Testis (tissue), 3 donors: Measurements from ENCODE around the gene RABL3. TPM values are rescaled to one million over a fixed set of nuclear protein-coding genes. Genes with fewer than 3 reads are reported as not detected.

ENCODE experiments used
- DNase-seq: peaks from one replicate; pipeline ENCODE4 v3.0.0-alpha.2; 2019
- H3K27ac ChIP-seq, 2 donors: fragments of 200-600 bp; sonication (generic); one replicate each; pipeline ENCODE4 v1.5.1; 2019
- H3K27me3 ChIP-seq: fragments of 200-600 bp; sonication (generic); one replicate; pipeline ENCODE4 v1.5.1; 2019
- H3K36me3 ChIP-seq: fragments of 200-600 bp; sonication (generic); one replicate; pipeline ENCODE4 v1.5.1; 2017; ENCODE audit warnings: low read depth; ENCODE audit errors: missing control alignments
- H3K4me1 ChIP-seq: fragments of 200-600 bp; sonication (generic); one replicate; pipeline ENCODE4 v1.5.1; 2019
- H3K4me3 ChIP-seq, 2 donors: fragments of 200-600 bp; sonication (generic); one replicate each; pipeline ENCODE4 v1.5.1; 2017 to 2019
- H3K9me3 ChIP-seq: fragments of 200-600 bp; sonication (generic); one replicate; pipeline ENCODE4 v1.5.1; 2017
- POLR2A ChIP-seq: fragments of 450-650 bp; IDR thresholded peaks from one replicate; pipeline ENCODE4 v1.6.1; 2017; ENCODE audit warnings: antibody characterized with exemption, mild to moderate bottlenecking, moderate library complexity
- WGBS, 2 donors: methylation state at CpG; one replicate each; pipeline ENCODE4 v1.1.5; 2018; 5-methylcytosine and 5-hydroxymethylcytosine counted together
- intact Hi-C: fragments of 100-400 bp; cut with DNase I; formaldehyde crosslinking; loops from one replicate; pipeline ENCODE4 v1.15.1; 2023; ENCODE audit warnings: low total_unique reads
- polyA plus RNA-seq: library from polyadenylated mRNA; stranded (reverse); fragments of 350-450 nt; fragmentation: Illumina TruSeq; extraction: RNeasy Lipid Tissue Mini Kit (QIAGEN cat#74804); gene quantifications from one replicate; pipeline ENCODE4 v1.2.3, GENCODE V29; 2014; ENCODE audit warnings: low read depth, low replicate concordance; ENCODE audit not compliant: insufficient read depth
- total RNA-seq, 2 donors: library from RNA; depleted of rRNA; stranded (reverse); fragments of >200 nt; gene quantifications; one replicate each; pipeline ENCODE4 v1.2.3, GENCODE V29; 2016
- TF ChIP-seq, protein P1 (sequence below), 3 experiments: fragments of 450-650 bp in 2 of 3; fragments of 200-600 bp in 1 of 3; sonication (generic) in 1 of 3; IDR thresholded peaks; one replicate each; pipeline ENCODE4 v1.5.1; 2016 to 2019; ENCODE audit warnings: antibody characterized with exemption in 3 of 3, mild to moderate bottlenecking in 2 of 3, moderate library complexity in 1 of 3

The RABL3 gene
- total and polyA plus RNA-seq, 3 donors from 2014 or later, result 11.1 to 19.6 (median 11.3) TPM

DNA sequence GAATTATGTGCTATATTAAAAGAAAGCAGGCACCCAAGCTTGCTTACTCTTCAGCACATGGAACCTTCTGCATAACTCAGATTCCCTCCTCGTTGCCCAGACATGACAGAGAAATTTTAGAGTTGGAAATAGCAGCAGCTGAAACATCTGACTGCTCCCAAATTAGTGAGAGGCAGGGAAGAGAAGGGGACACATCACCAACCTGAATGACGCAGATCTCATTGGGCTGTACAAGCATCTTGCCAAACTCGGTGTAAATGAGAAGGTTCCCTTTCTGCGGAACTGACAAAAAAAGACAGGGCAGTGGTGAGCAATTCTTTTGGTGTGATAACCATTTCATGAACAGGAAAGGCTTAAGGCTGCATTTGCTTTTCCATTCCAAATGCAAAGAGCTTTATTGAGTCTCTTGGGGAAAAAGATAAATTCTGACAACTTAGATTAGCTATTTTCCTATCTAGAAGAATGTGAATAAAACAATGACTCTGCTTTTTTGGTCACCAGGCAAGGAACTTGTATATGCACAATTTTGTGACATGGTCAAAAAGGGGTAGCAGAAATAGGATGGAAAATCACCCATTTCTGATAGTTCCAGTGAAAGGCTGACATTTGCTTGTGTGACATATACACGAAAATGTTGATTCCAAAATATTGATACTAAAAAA is 95.4 kb downstream of the RABL3 start:
- Histone ChIP-seq H3K36me3 (no peaks in the 10 kb centered on the region), H3K4me1 (no peaks in the 10 kb centered on the region), H3K27me3 (no peaks in the 10 kb centered on the region), H3K27ac (no peak overlapping the region), H3K4me3 (no peak overlapping the region), H3K9me3 (no peaks in the 10 kb centered on the region)
- no peak for TF ChIP-seq POLR2A
- TF ChIP-seq, protein P1, sequence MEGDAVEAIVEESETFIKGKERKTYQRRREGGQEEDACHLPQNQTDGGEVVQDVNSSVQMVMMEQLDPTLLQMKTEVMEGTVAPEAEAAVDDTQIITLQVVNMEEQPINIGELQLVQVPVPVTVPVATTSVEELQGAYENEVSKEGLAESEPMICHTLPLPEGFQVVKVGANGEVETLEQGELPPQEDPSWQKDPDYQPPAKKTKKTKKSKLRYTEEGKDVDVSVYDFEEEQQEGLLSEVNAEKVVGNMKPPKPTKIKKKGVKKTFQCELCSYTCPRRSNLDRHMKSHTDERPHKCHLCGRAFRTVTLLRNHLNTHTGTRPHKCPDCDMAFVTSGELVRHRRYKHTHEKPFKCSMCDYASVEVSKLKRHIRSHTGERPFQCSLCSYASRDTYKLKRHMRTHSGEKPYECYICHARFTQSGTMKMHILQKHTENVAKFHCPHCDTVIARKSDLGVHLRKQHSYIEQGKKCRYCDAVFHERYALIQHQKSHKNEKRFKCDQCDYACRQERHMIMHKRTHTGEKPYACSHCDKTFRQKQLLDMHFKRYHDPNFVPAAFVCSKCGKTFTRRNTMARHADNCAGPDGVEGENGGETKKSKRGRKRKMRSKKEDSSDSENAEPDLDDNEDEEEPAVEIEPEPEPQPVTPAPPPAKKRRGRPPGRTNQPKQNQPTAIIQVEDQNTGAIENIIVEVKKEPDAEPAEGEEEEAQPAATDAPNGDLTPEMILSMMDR (IDR thresholded peaks at IDR 0.05), result no peak
- 75 to 88% methylated on average over 5 of the region's 5 CpGs for WGBS, 2 donors
- intact Hi-C loops, result no loop called here
- DNase-seq, result no peak

DNA sequence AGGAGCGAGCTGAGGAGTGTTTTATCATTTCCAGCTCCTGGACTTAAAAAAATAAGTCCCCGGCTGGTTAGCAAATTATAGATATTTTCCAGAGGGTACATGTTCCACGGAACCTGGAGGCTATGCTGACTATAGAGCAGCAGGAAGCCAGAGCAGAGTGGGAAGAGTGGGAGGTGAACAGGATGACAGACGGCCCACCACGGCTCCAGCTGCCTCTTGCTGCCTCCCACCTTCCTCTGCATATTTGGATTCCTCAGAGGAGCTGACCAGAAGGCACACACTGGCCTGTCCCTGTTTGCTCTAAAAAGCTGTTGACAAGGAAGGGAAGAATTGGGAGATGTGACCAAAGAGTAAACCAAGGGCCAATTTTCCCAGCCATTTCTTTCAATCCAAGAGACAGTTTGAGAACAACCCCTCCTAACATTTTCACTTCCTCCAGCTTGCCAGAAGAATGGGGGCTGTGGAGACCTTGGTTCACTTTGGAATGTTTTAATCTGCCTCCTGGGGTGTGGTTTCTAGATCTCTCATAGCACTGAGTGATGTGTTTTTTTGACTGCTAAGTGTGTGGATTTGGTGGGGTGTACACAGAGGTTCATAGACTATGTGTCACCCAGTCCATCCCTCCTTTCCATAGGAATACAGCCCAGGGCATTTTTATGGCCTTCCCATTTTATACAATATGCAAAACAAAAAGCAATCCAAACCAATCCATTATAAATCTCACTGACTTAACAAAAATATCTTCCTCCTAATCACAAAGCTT is 97.1 kb downstream of the RABL3 start:
- Histone ChIP-seq H3K36me3 (no peaks in the 10 kb centered on the region), H3K9me3 (no peaks in the 10 kb centered on the region), H3K27me3 (no peaks in the 10 kb centered on the region), H3K4me1 (no peaks in the 10 kb centered on the region), H3K4me3 (no peak overlapping the region), H3K27ac (no peak overlapping the region)
- TF ChIP-seq, protein P1 (IDR thresholded peaks at IDR 0.05), result no peak
- no peak for TF ChIP-seq POLR2A
- no peak for DNase-seq
- intact Hi-C loops, result no loop called here
- WGBS, 2 donors, result 34 to 38% methylated on average over 5 of the region's 5 CpGs

DNA sequence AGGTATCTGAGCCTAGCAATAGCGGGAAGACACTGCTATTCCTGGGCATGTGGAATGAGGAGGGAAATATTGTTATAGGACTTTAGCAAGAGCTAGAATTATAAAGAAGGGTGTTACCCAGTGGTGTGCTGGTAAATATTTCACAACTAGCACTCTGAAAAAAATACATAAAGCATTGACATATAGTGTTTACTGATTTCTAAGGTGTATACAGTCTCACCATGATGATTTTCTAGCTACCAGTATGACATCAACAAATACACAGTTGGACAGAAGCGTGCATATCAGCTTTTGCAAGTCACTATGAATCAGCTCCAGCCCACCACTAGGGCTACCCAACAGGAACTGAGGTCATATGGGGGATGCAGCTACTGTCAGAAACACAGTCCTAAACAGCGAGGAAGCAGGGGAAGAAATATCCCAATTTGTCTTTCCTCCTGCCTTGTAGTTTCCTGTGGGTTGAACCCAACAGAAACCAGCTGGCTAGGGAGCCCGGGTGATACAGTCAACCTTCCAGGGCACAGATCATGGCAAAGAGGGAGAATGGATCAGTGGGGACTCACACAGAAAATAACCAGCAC is 99.9 kb downstream of the RABL3 start:
- no peak for TF ChIP-seq POLR2A
- TF ChIP-seq, protein P1 (IDR thresholded peaks at IDR 0.05), result no peak
- H3K9me3 ChIP-seq, result no peaks in the 10 kb centered on the region
- no peak for DNase-seq
- intact Hi-C loops, result no loop called here
- no peak overlapping the region for H3K4me3 ChIP-seq
- no peaks in the 10 kb centered on the region for H3K36me3 ChIP-seq
- no peak overlapping the region for H3K27ac ChIP-seq
- H3K27me3 ChIP-seq, result no peaks in the 10 kb centered on the region
- WGBS, 2 donors, result 73 to 86% methylated on average over 4 of the region's 4 CpGs
- H3K4me1 ChIP-seq, result no peaks in the 10 kb centered on the region

DNA sequence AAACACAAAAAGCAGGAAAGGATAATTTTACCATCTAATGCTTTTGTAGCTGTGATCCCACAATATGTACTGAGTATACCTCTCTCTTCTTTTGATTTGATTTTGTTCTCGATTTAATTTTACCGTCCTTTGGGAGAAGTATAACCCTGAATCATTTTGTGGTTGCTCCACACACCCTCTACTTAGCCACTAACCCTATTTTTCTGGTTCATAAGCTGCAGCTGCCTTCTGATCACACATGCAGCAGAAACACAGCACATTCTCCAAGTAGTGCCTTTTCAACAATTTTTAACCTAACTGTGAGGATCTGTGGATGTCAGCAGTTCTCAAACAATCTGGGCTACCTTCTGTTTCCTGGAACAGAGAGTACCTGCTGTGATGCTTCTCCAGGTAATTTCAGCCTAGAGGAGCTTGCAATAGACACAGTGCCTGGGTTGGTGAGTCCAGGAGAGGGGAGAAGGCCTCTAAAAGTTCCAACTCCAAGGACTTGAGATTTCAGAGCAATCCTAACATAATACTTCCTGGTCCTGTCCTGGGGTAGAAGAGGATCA is 100.5 kb downstream of the RABL3 start:
- TF ChIP-seq POLR2A, result no peak
- TF ChIP-seq, protein P1 (IDR thresholded peaks at IDR 0.05), result no peak
- Histone ChIP-seq H3K27me3 (no peaks in the 10 kb centered on the region), H3K36me3 (no peaks in the 10 kb centered on the region), H3K4me3 (no peak overlapping the region), H3K4me1 (no peaks in the 10 kb centered on the region), H3K27ac (no peak overlapping the region), H3K9me3 (no peaks in the 10 kb centered on the region)
- DNase-seq, result no peak
- intact Hi-C loops, result no loop called here
- 78 to 82% methylated on average over 2 of the region's 2 CpGs for WGBS, 2 donors
